K562 (cell line): ENCODE data around the gene CLDN12. TPM values are rescaled to one million over a fixed set of nuclear protein-coding genes. Genes with fewer than 3 reads are reported as not detected.

Source experiments
- ATAC-seq: fragments of 200-7000 bp; cut with Tn5 transposase; 3 replicates; pipeline ENCODE4 v1.9.1; 2020; ENCODE audit warnings: moderate library complexity
- BruUV-seq: library from RNA; stranded (reverse); fragments of 400-500 nt; replicated peaks from 2 replicates; lab custom pipeline; 2021; lab: Mats Ljungman, UMichigan
- CTCF ChIA-PET: fragments of 300-600 bp; formaldehyde crosslinking; extraction: SDS; loops from one replicate; lab custom pipeline; 2021; ENCODE audit warnings: low intra/inter-chr PET ratio; lab: Yijun Ruan, JAX
- POLR2A ChIA-PET: fragments of 300-600, 350-650 bp; sonication (Branson Sonifier 250); formaldehyde crosslinking; extraction: SDS; loops from one replicate; lab custom pipeline; 2021; ENCODE audit warnings: antibody characterized with exemption, inconsistent platforms; lab: Yijun Ruan, JAX
- DNase-seq, 4 experiments: peaks; one replicate each; pipeline versions ENCODE4 v3.0.0 to v3.0.0-alpha.2; 2011 to 2018; ENCODE audit warnings: low spot score in 3 of 4, mixed read lengths in 3 of 4; ENCODE audit errors: extremely low read depth in 1 of 4
- FAIRE-seq: peaks from 2 replicates; lab custom pipeline; 2011; peaks lifted over from hg19 to GRCh38; lab: Jason Lieb, UNC
- H2AFZ ChIP-seq: 2 replicates; pipeline ENCODE4 v1.6.0; 2011; ENCODE audit warnings: low read depth, low read length, control low read depth, inconsistent platforms
- H3K27ac ChIP-seq: fragments of 200-600 bp; 3 replicates; pipeline ENCODE4 v1.8.0; 2011; ENCODE audit warnings: low read depth, mild to moderate bottlenecking, control low read depth, inconsistent platforms, low read length, moderate library complexity, mixed read lengths; ENCODE audit errors: extremely low read depth
- H3K27me3 ChIP-seq, 2 experiments: fragments of 300-600 bp in 1 of 2; 2 replicates in 1 of 2; 3 replicates in 1 of 2; pipeline versions ENCODE4 v1.6.0 to v1.8.0; 2011; ENCODE audit warnings: inconsistent platforms in 2 of 2, low read length in 2 of 2, mild to moderate bottlenecking in 1 of 2, mixed read lengths in 1 of 2, moderate library complexity in 1 of 2; ENCODE audit not compliant: control insufficient read depth in 2 of 2, insufficient read depth in 2 of 2
- H3K36me3 ChIP-seq: fragments of 300-600 bp; 3 replicates; pipeline ENCODE4 v1.8.0; 2011; ENCODE audit warnings: mild to moderate bottlenecking, low read length, inconsistent platforms; ENCODE audit not compliant: control insufficient read depth, insufficient read depth
- H3K4me1 ChIP-seq, 2 experiments: fragments of 200-600 bp in 1 of 2; replicated peaks in 1 of 2; 2 replicates in 1 of 2; 3 replicates in 1 of 2; pipeline versions ENCODE4 v1.5.1 to v1.8.0; 2011; ENCODE audit warnings: inconsistent platforms in 2 of 2, low read length in 2 of 2, mild to moderate bottlenecking in 1 of 2, mixed read lengths in 1 of 2, moderate library complexity in 1 of 2; ENCODE audit not compliant: control insufficient read depth in 2 of 2, insufficient read depth in 2 of 2
- H3K4me2 ChIP-seq: 2 replicates; pipeline ENCODE4 v1.6.1; 2011; ENCODE audit warnings: low read length, control low read depth, inconsistent platforms, mixed read lengths; ENCODE audit not compliant: insufficient read depth
- H3K4me3 ChIP-seq: fragments of 200-600 bp; sonication (generic), shearing (Covaris generic); 2 replicates; pipeline ENCODE4 v1.5.1; 2016; ENCODE audit warnings: control low read depth, inconsistent platforms
- H3K79me2 ChIP-seq: fragments of 200-600 bp; 3 replicates; pipeline ENCODE4 v1.8.0; 2011; ENCODE audit warnings: low read length, inconsistent platforms; ENCODE audit not compliant: control insufficient read depth, insufficient read depth
- H3K9ac ChIP-seq, 2 experiments: 2 replicates each; pipeline versions ENCODE4 v1.6.0 to v1.6.1; 2011; ENCODE audit warnings: low read depth in 2 of 2, low read length in 2 of 2, control low read depth in 1 of 2, inconsistent platforms in 1 of 2, mild to moderate bottlenecking in 1 of 2, mixed read lengths in 1 of 2; ENCODE audit not compliant: insufficient read depth in 1 of 2
- H3K9me1 ChIP-seq: one replicate; pipeline ENCODE4 v1.6.0; 2011; ENCODE audit warnings: inconsistent platforms, mild to moderate bottlenecking, low read length, moderate library complexity; ENCODE audit not compliant: control insufficient read depth, insufficient read depth
- H3K9me3 ChIP-seq: replicated peaks from 2 replicates; pipeline ENCODE4 v1.5.1; 2011; ENCODE audit warnings: low read depth, low read length, inconsistent platforms; ENCODE audit not compliant: control insufficient read depth, insufficient read depth
- H4K20me1 ChIP-seq: replicated peaks from 2 replicates; pipeline ENCODE4 v1.6.1; 2011; ENCODE audit warnings: low read length, inconsistent platforms, mixed read lengths; ENCODE audit not compliant: control insufficient read depth, insufficient read depth
- BMI1 ChIP-seq: fragments of 150-350 bp; IDR thresholded peaks from 2 replicates; pipeline ENCODE4 v1.6.1; 2014; ENCODE audit warnings: low read length
- ETV5 ChIP-seq: sonication (generic); formaldehyde crosslinking; IDR thresholded peaks from 2 replicates; pipeline ENCODE4 v1.4.0; 2020; ENCODE audit warnings: low read depth, mild to moderate bottlenecking, missing genetic modification reagents
- HLTF ChIP-seq: fragments of 450-650 bp; IDR thresholded peaks from 2 replicates; pipeline ENCODE4 v1.6.1; 2016
- SAFB ChIP-seq: fragments of 200-400 bp; formaldehyde crosslinking; IDR thresholded peaks from 2 replicates; pipeline ENCODE4 v1.6.1; 2017; ENCODE audit warnings: low read depth, low read length, borderline replicate concordance
- TEAD1 ChIP-seq, 2 experiments: fragments of 450-650 bp in 1 of 2; sonication (generic) in 1 of 2; formaldehyde crosslinking; IDR thresholded peaks; 2 replicates each; pipeline versions ENCODE4 v1.4.0 to v1.8.0; 2020 to 2022; ENCODE audit warnings: mild to moderate bottlenecking in 2 of 2, missing genetic modification reagents in 1 of 2
- ZNF551 ChIP-seq: fragments of 250-450 bp; sonication (Bioruptor Pico); IDR thresholded peaks from 2 replicates; pipeline ENCODE4 v1.5.0; 2021; ENCODE audit warnings: mild to moderate bottlenecking, moderate library complexity
- WGBS: fragments of 100-300 bp; shearing (Covaris generic); methylation state at CpG from one replicate; pipeline ENCODE4 v1.1.6; 2016; ENCODE audit warnings: low coverage, mixed read lengths; ENCODE audit not compliant: insufficient coverage; ENCODE audit errors: missing lambda C conversion rate; 5-methylcytosine and 5-hydroxymethylcytosine counted together
- in situ Hi-C: fragments of 300-500 bp; cut with MboI; formaldehyde crosslinking; loops from 4 replicates; pipeline ENCODE4 v1.15.0; 2018; ENCODE audit warnings: inconsistent platforms, mixed read lengths
- intact Hi-C: fragments of 100-400 bp; cut with micrococcal nuclease; formaldehyde crosslinking; loops from 2 replicates; pipeline ENCODE4 v1.14.2; 2022
- polyA plus RNA-seq, 8 experiments: library from polyadenylated mRNA; depleted of rRNA in 4 of 8; stranded (reverse) in 5 of 8; unstranded in 3 of 8; fragments of >200 nt; fragmentation: Nextera tagmentation in 2 of 8; fragmentation: Illumina TruSeq in 1 of 8; extraction: Ambion mirVana in 2 of 8; extraction: Trizol in 1 of 8; gene quantifications; 2 replicates each; pipeline versions ENCODE4 v1.2.1 to v1.2.3, GENCODE V29; 2011 to 2014; ENCODE audit warnings: inconsistent platforms in 1 of 8, missing spikeins in 1 of 8
- total RNA-seq, 7 experiments: library from RNA; depleted of rRNA in 6 of 7; stranded (reverse); fragments of >200 nt in 6 of 7; fragmentation: Illumina TruSeq in 2 of 7; extraction: Trizol in 2 of 7; gene quantifications; 2 replicates each; pipeline versions ENCODE4 v1.2.1 to v1.2.3, GENCODE V29; 2011 to 2021; ENCODE audit warnings: low replicate concordance in 1 of 7
- TF ChIP-seq, protein P1 (sequence below): IDR thresholded peaks from 2 replicates; pipeline ENCODE4 v1.6.1; 2014; ENCODE audit warnings: antibody characterized with exemption
- TF ChIP-seq, protein P2 (sequence below): fragments of 450-650 bp; IDR thresholded peaks from 2 replicates; pipeline ENCODE4 v1.6.1; 2017; ENCODE audit warnings: antibody characterized with exemption, mild to moderate bottlenecking

Gene CLDN12
- total and polyA plus RNA-seq, 9 of the 15 experiments (the other 6 are each of a cell fraction or from before 2014, with no cell fraction given), result 5.8 to 42.2 (median 15.8) TPM

DNA sequence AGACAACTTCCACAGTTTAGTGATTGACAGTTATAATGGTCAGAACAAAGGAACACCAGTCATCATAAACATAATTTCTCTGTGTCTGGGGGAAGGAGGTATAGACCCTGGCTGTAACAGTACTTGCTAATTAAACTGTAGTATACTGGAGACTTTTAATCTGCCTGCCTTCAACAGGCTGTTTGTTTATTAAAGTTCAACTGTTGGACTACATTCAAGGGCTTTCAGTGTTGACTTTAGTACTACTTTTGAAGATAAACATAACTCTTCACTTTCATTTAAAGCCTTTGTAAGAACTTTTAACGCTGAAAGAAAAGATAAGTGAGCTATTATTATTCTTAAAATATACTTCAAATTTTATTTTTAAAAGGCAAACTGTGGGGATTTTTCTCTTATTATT, 50.7 kb downstream of the CLDN12 start:
- Histone ChIP-seq H3K36me3 (no peaks in the 10 kb centered on the region), H3K9ac (no peak overlapping the region), H3K9me3 (no peaks in the 10 kb centered on the region), H4K20me1 (no peaks in the 10 kb centered on the region), H2AFZ (no peak overlapping the region), H3K27me3 (no peaks in the 10 kb centered on the region), H3K27ac (no peak overlapping the region), H3K9me1 (no peaks in the 10 kb centered on the region), H3K4me1 (no peaks in the 10 kb centered on the region), H3K79me2 (no peaks in the 10 kb centered on the region), H3K4me2 (no peak overlapping the region), H3K4me3 (no peak overlapping the region)
- in situ Hi-C loops (no loop called here), intact Hi-C loops (loop anchor here (2.0 kb wide), 1 partner anchor 581 kb away; no protein-coding TSS in a partner anchor)
- ATAC-seq, result no peak
- TF ChIP-seq SAFB, result no peak
- TF ChIP-seq TEAD1 (CRISPR knock-in tag; IDR thresholded peaks at IDR 0.05), result no peak
- TF ChIP-seq ZNF551 (CRISPR knock-in tag), result no peak
- no peak for TF ChIP-seq ETV5 (CRISPR knock-in tag)
- TF ChIP-seq, protein P1, sequence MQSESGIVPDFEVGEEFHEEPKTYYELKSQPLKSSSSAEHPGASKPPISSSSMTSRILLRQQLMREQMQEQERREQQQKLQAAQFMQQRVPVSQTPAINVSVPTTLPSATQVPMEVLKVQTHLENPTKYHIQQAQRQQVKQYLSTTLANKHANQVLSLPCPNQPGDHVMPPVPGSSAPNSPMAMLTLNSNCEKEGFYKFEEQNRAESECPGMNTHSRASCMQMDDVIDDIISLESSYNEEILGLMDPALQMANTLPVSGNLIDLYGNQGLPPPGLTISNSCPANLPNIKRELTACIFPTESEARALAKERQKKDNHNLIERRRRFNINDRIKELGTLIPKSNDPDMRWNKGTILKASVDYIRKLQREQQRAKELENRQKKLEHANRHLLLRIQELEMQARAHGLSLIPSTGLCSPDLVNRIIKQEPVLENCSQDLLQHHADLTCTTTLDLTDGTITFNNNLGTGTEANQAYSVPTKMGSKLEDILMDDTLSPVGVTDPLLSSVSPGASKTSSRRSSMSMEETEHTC, result no peak
- no peak for TF ChIP-seq HLTF
- TF ChIP-seq, protein P2, sequence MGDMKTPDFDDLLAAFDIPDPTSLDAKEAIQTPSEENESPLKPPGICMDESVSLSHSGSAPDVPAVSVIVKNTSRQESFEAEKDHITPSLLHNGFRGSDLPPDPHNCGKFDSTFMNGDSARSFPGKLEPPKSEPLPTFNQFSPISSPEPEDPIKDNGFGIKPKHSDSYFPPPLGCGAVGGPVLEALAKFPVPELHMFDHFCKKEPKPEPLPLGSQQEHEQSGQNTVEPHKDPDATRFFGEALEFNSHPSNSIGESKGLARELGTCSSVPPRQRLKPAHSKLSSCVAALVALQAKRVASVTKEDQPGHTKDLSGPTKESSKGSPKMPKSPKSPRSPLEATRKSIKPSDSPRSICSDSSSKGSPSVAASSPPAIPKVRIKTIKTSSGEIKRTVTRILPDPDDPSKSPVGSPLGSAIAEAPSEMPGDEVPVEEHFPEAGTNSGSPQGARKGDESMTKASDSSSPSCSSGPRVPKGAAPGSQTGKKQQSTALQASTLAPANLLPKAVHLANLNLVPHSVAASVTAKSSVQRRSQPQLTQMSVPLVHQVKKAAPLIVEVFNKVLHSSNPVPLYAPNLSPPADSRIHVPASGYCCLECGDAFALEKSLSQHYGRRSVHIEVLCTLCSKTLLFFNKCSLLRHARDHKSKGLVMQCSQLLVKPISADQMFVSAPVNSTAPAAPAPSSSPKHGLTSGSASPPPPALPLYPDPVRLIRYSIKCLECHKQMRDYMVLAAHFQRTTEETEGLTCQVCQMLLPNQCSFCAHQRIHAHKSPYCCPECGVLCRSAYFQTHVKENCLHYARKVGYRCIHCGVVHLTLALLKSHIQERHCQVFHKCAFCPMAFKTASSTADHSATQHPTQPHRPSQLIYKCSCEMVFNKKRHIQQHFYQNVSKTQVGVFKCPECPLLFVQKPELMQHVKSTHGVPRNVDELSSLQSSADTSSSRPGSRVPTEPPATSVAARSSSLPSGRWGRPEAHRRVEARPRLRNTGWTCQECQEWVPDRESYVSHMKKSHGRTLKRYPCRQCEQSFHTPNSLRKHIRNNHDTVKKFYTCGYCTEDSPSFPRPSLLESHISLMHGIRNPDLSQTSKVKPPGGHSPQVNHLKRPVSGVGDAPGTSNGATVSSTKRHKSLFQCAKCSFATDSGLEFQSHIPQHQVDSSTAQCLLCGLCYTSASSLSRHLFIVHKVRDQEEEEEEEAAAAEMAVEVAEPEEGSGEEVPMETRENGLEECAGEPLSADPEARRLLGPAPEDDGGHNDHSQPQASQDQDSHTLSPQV, result no peak
- TF ChIP-seq BMI1, result no peak
- POLR2A ChIA-PET, result no interaction called here
- no peak for DNase-seq
- CTCF ChIA-PET, result no interaction called here
- 0% methylated on average over 1 of the region's 1 CpG for WGBS
- no peak for FAIRE-seq
- BruUV-seq, result no TSS peak
